NCI-H510A (cell line): Measurements from ENCODE around the gene SLIT1.
A peak's percentile ranks its signal among the peaks of the same experiment; 100 is the strongest.

ENCODE experiments used
- DNase-seq: peaks from one replicate; lab custom pipeline; 2025; lab: John Stamatoyannopoulos, UW

SLIT1 gene

GRCh38 chr10:97200616-97201015, 14.9 kb upstream of the SLIT1 start:
- DNase-seq, result no peak

- DNase-seq, result no peak
These were observed 13.4 kb upstream of the SLIT1 start for GRCh38 chr10:97199152-97199551.

GRCh38 chr10:97197030-97197500, 11.3 kb upstream of the SLIT1 start:
- no peak for DNase-seq

- DNase-seq, result peak; percentile 84
These were observed 10.7 kb upstream of the SLIT1 start for GRCh38 chr10:97196223-97197029.

- no peak for DNase-seq
These were observed 10.0 kb upstream of the SLIT1 start for GRCh38 chr10:97195706-97196222.

- no peak for DNase-seq
These were observed 7.2 kb upstream of the SLIT1 start for GRCh38 chr10:97192952-97193435.

GRCh38 chr10:97190450-97190849, 4.7 kb upstream of the SLIT1 start:
- no peak for DNase-seq

GRCh38 chr10:97188261-97188711, 2.5 kb upstream of the SLIT1 start:
- peak; percentile 80 for DNase-seq

- no peak for DNase-seq
These were observed 1.2 kb upstream of the SLIT1 start for GRCh38 chr10:97186911-97187310.

GRCh38 chr10:97184971-97185325, 811 bp downstream of the SLIT1 start:
- DNase-seq, result no peak

GRCh38 chr10:97183314-97183713, 2.4 kb downstream of the SLIT1 start:
- no peak for DNase-seq

- no peak for DNase-seq
These were observed 3.3 kb downstream of the SLIT1 start for GRCh38 chr10:97182288-97182990.

GRCh38 chr10:97180986-97181385, 4.8 kb downstream of the SLIT1 start:
- DNase-seq, result no peak

- DNase-seq, result no peak
These were observed 5.4 kb downstream of the SLIT1 start for GRCh38 chr10:97180363-97180755.

- no peak for DNase-seq
These were observed 5.9 kb downstream of the SLIT1 start for GRCh38 chr10:97179731-97180362.

GRCh38 chr10:97179311-97179710, 6.4 kb downstream of the SLIT1 start:
- DNase-seq, result no peak

- no peak for DNase-seq
These were observed 7.7 kb downstream of the SLIT1 start for GRCh38 chr10:97178074-97178473.

- no peak for DNase-seq
These were observed 9.5 kb downstream of the SLIT1 start for GRCh38 chr10:97176226-97176625.

GRCh38 chr10:97175586-97175985, 10.2 kb downstream of the SLIT1 start:
- no peak for DNase-seq

- DNase-seq, result no peak
These were observed 10.8 kb downstream of the SLIT1 start for GRCh38 chr10:97174941-97175340.

GRCh38 chr10:97174276-97174775, 11.4 kb downstream of the SLIT1 start:
- no peak for DNase-seq

- DNase-seq, result no peak
These were observed 12.7 kb downstream of the SLIT1 start for GRCh38 chr10:97173036-97173435.
